Measurements from ENCODE around the gene FARP1. TPM values are rescaled to one million over a fixed set of nuclear protein-coding genes. Genes with fewer than 3 reads are reported as not detected.

FARP1 gene
- total RNA-seq, 2 donors from 2014 or later: 23.7 to 26.3 TPM

DNA sequence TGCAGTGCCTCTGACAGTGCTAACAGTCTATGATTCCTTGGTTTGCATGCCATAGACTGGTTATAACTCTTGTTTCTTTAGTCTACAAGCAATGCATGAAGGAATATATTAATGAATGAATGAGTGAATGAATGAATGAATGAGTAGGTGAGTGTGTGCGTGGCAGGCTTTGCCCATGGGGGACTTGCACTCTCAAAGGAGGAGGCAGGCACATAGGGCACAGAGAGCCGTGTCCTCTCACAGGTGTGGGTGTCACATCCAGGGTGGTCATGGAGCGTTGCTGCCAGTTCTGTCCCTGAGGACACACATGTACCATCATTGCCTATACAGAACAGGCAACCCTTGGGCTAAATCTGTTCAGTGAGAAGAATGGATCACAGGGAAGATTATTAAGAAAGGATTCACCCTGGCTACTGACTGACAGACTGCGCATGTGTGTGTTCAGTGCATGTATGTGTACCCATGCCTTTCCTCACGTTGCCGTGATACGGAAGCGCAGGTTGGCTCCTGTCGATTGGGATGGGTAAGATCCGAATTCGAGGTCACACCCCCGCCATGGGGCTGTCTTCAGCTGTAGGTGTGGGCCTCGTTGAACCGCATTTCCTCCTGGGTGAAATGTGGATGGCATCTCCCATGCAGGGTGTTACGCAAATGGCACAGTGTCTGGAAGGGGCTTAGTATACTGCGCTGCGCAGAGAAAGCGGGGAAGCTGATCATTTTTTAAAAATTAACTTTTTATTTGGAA, 272.6 kb downstream of the FARP1 start:
- ATAC-seq (no peak), DNase-seq (no peak)
- intact Hi-C loops (cut with DNase I): no loop called here

DNA sequence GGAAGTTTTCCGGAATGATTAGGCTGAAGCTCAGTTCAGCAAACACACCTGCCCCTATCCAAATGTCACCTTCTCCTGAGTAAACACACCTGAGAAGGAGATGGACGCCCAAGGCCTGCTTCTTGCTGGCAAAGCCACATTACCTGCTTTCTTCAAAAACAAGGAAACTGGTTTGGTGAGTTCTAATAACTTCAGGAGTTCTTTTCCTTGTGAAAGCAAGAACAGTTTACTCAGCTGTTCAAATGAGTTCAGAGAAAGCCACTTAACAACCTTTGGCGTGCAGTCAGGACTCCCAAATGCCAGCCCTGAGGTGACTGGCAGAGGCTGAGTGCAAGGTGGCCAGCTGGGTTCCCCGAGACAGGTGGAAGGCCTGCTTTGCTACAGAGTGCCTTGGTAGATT, 273.5 kb downstream of the FARP1 start:
- ATAC-seq: no peak
- intact Hi-C loops (cut with DNase I): no loop called here
- no peak for DNase-seq

DNA sequence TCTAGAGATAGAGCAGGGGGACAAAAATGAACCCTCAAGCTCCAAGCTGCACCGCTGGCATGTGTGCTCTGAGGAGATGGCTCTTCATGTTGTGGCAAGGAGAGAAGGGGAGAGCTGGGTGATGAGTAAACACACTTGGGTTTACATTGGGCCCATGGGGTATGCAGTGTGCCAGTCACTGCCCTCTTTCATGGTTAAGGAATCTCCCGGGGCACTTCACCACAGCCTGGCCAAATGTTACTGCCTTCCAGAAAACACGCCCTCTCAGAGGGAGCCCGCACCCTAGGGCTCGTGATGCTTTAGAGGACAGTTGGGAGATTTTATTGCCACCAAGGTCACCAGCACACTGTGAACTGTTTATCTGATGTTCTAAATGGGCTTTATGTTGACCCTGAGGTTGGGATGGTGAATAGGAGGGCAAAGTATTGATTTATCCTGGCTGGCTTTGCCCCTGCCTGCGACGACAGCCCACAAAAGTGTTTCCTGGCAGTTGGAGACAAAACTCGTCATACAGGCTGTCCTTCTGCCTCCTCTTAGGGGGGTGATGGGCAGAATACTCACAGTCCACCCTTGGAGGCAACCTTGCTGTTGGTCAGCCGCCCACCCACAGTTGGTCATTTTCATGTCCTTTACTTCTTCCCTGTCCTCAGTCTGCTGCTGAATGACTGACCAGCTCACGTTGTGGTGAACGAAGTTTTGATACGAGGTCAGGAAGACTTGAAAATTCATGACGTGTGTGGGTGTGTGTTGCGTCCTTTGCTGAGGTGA, 277.1 kb downstream of the FARP1 start:
- intact Hi-C loops (cut with DNase I): no loop called here
- DNase-seq: no peak
- no peak for ATAC-seq

GRCh38 chr13:98420554-98421175, 277.8 kb downstream of the FARP1 start:
- intact Hi-C loops (cut with DNase I): no loop called here
- DNase-seq (no peak), ATAC-seq (no peak)

- ATAC-seq: no peak
- no peak for DNase-seq
- intact Hi-C loops (cut with DNase I): no loop called here
Measured at GRCh38 chr13:98422046-98422445, 279.2 kb downstream of the FARP1 start.

- intact Hi-C loops (cut with DNase I): no loop called here
- ATAC-seq (no peak), DNase-seq (no peak)
Measured at GRCh38 chr13:98423417-98423816, 280.5 kb downstream of the FARP1 start.

DNA sequence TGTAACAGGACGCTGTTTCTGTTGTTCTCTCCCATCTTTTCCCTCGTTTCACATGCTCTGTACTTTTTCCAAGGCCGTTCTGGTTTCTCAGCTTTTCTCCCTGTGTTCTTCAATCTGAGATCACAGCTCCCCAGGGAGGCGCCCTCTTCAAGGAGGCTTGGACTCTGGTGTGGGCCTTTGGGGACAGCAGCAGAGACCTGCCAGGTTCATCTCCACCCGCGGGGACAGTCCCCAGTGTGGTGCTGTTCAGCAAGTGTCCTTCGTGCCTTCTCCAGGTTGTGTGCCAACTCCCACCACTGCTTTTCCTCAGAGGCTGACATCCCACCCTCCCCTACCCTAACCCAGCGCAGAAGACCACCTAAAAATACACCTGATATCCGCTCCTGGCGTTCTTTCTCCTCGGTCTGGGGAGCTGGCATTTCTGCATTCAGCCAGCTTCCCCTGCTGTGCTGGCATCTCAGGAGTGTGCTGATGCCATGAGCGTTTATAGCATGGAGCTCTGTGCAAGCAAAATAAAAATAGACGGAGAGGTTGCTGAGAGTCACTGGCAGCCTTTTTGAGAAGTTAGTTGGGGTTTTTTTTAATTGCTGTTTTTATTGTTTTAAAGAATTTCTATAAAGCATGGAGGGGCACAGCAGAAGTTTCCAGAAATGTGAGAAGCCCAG, 284.6 kb downstream of the FARP1 start:
- DNase-seq (no peak), ATAC-seq (no peak)
- intact Hi-C loops (cut with DNase I): no loop called here

DNA sequence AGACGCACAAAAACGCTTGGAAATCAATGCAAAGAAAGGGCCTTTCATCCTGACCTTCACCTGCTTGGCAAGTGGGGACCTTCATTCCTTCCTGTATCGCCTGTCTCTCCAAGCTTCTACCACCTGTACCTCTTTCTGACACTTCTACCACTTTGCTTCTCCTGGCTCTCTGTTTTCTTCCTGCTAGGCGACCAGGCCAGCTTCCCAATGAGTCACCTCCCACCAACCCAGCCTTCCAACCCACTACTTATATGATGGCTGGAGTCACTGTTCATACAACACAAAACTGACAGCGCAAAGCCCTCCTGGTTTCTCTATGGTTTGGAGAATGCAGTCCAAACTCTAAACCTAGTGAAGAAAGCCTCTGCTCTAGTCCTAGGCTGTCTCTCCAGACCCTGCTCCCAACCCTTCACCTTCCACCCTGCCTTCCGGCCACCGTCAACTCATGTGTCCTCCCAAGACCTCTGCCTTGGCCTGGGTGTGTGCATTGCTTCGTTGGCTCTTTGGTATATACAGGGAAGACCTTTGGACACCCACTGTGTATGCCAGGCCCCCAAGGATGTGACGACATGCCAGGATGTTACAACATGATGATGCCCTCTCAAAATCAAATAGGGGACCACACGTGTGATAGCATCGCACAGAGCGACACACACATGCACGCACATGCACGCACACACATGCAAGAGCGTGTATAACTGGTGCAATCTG, 285.5 kb downstream of the FARP1 start:
- no peak for ATAC-seq
- intact Hi-C loops (cut with DNase I): no loop called here
- DNase-seq: no peak

DNA sequence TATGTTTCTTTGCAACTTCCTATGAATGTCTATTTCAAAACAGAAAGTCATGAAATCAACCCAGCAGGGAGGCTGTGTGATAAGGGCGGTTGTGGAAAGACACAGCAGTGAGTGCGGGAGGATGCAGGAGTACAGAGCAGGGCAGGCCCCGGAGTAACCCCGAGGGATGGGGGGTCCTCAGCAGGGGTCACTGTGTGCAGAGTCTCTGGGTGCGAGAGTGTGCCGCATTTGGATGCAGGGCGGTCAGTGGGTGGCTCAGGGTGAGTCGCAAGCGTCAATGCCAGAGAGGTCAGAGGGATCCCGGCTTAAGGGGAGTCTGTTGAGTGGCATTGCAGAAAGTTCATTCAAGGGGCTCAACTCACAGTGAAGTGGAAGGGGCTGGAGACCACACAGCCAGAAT, 286.2 kb downstream of the FARP1 start:
- no peak for ATAC-seq
- intact Hi-C loops (cut with DNase I): no loop called here
- DNase-seq: no peak

- ATAC-seq (no peak), DNase-seq (no peak)
- intact Hi-C loops (cut with DNase I): no loop called here
Measured at GRCh38 chr13:98429531-98429930, 286.6 kb downstream of the FARP1 start.

DNA sequence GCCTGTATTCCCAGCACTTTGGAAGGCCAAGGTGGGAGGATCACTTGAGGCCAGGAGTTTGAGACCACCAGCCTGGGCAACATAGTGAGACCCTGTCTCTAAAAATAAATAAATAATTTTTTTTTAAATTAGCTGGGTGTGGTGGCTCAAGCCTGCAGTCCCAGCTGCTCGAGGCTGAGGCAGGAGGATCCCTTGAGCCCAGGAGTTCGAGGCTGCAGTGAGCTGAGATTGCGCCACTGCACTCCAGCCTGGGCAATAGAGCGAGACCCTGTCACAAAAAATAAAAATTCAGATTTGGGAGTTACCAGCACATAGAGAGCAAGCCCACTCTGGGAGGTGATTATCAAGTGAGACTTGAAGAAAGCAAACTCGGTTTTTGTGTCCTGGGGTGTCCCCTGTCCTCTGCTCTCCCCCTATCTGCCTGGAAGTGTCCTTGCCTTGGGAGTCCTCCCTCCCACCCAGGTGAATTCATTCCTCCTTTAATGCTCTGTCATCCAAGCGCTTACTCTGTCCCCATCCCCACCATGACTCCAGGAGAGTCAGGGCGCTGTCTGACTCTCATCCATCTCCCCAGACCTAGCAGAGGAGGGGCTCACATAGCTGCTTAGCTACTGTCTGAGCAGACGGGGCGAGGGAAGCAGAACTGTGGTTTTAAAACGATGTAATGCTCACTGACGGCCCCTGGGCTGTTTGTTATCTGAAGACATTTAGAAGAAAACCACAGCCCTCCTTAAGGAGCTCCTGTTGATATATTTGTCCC, 287.3 kb downstream of the FARP1 start:
- intact Hi-C loops (cut with DNase I): no loop called here

DNA sequence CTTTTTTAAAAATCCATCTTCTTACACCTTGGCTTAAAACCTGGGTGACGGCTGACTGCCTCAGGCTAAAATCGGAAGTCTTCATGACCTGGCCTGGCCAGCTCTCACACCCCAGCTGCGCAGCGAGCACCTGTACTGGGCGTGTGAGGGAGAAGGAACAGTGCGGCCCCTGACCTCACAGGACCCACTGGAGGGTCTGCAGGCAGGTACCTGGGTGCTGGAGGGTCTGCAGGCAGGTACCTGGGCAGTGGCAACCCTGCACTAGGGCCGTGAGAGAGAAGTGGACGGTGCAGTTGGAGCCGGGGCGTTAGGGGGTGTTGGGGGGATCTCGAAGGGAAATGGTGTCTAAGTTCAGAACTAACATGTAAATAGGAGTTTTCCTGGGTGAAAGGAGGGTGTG, 289.7 kb downstream of the FARP1 start:
- DNase-seq (no peak), ATAC-seq (no peak)
- intact Hi-C loops (cut with DNase I): no loop called here

More for the DNA sequence above, 287.3 kb downstream of the FARP1 start:
- DNase-seq (no peak), ATAC-seq (no peak)

DNA sequence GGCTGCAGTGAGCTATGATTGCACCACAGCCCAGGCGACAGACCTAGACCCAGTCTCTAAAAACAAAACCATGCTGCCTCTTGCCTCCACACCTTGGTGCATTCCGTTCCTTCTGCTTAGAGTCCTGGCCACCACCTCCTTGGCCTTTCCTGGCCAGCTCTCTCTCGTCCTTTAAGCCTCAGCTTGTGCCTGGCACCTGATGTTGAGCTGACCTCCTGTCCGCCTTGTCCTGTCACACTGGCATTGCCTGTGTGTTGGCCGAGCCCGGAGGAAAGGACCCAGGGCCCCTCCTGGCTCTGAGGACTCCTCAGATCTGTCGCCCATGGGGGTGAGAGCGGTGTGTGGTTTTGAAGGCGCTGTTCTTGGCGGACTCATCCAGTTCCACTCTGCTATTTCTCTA, 290.8 kb downstream of the FARP1 start:
- DNase-seq (no peak), ATAC-seq (no peak)
- intact Hi-C loops (cut with DNase I): no loop called here

- ATAC-seq (no peak), DNase-seq (no peak)
- intact Hi-C loops (cut with DNase I): no loop called here
Measured at GRCh38 chr13:98434060-98434459, 291.2 kb downstream of the FARP1 start.

DNA sequence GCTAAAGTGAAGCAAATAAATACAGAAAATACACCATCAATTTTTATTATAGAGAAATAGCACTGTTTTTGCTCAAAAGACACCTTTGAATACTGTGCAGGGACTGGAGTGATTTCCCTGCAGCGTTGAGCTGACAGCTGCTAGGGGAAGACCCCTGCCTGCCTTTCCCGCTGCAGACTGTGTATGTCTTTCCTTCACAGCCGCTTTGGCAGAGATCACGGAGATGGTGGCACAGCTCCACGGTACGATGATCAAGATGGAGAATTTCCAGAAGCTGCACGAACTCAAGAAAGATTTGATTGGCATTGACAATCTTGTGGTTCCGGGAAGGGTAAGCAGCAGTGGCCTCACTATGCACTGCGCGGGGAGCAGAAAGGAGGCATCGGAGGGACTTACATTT, 292.5 kb downstream of the FARP1 start:
- intact Hi-C loops (cut with DNase I): no loop called here
- DNase-seq (no peak), ATAC-seq (no peak)

GRCh38 chr13:98436233-98436910, 293.5 kb downstream of the FARP1 start:
- intact Hi-C loops (cut with DNase I): no loop called here
- ATAC-seq: no peak
- DNase-seq: no peak

DNA sequence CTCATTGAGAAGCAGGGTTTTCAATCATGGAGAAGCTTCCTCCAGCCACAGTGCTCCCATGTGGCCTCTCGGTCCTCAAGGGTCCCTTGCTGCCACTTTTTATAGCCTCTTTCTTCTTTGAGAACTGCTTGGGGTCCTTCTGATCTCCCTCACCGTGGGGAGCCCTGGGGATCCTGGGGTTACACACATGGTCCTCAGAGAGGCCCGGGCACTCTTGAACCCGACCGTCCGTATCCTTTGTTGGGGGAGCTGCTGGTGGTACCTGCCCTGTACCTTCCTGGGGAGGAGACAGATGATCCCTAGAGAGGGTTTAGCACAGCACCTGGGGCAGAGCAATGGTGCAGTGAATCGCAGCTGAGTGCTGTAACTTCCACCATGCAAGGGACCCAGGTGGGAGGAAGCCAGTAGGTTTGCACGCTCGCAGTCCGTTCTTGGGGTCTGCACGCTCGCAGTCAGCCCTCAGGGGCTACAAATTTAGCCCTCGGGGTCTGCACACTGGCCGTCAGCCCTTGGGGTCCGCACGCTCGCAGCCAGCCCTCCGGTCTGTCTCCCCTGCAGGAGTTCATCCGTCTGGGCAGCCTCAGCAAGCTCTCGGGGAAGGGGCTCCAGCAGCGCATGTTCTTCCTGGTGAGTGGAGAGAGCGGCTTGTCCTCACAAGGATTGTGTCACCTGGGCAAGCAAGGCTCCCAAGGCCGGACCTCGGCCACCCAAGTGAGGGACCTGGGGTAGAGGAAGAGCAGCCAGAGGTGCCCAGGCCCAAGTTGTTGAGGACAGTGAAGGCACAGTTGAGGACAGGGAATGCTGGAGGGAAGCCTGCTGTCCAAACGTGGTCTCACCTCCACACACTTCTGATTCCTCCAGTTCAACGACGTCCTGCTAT, 295.6 kb downstream of the FARP1 start:
- no peak for ATAC-seq
- intact Hi-C loops (cut with DNase I): no loop called here

More for the DNA sequence above, 295.6 kb downstream of the FARP1 start:
- no peak for DNase-seq
